HG02798 (cell line): ENCODE results near the gene FGF4.

Experiments
- ATAC-seq: cut with Tn5 transposase; IDR thresholded peaks from one replicate; pipeline ENCODE4 v1.9.1; 2021; ENCODE audit warnings: mild to moderate bottlenecking; ENCODE audit not compliant: unreplicated experiment, poor library complexity

FGF4 gene

DNA sequence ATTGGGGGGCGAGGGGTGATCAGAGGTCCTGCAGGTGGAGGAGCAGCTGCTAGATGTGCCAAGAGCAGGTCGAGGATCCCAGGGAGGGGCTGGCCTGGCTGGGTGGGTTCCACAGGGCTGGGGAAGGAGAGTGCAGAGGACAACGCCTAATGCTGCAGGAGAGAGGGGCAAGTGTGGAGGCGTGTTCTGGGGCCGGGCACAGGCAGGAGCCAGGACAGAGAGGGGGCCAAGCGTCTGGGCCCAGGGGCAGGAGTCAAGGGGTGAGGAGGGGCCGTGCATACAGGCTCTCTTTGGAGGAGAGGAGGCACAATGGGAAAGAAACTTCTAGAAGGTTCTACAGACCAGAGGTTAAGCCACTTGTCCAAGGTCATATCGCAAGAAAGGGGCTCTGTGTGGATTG, 44.6 kb downstream of the FGF4 start:
- ATAC-seq, result no peak

GRCh38 chr11:69729252-69729651, 45.9 kb downstream of the FGF4 start:
- ATAC-seq, result no peak

DNA sequence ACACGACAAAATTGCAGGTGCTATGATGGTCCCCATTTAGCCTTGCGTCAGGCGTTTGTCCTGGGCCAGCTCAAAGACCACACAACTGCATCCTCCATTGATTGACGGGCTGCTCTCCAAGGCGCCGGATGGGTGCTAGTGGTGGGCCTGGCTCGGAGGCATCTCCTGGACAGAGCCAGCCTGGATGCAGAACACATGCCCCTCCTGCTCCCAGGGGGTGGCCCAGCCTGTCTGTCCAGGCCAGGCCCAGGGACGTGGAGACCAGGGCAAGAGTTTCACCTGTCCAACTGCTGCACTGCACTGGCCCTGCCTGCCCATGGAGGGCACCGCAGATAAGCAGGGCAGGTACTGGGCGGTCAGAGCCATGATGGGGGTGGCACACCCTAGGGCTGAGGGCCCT, 47.9 kb downstream of the FGF4 start:
- ATAC-seq, result no peak

- ATAC-seq, result no peak
Observed at GRCh38 chr11:69726481-69726880, 48.7 kb downstream of the FGF4 start.

DNA sequence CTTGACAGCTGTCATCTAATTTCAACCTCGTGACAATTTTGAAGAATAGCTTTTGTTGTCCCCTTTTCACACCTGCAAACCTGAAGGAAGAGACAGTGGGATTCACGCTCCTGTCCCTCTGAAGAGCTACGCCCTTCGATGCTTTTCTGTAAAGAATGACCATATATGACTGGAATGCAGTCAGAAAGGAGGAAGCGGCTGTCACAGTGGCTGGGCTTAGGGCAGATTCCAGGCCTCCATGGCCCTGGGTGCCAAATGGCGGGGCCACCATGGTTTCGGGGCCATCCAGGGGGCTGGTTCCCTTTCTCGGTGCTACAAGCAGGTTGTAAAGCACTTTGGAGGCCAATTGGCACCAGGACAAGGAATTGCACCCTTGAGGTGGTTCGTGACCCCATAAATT, 49.1 kb downstream of the FGF4 start:
- ATAC-seq, result no peak

- no peak for ATAC-seq
Observed at GRCh38 chr11:69721745-69722144, 53.4 kb downstream of the FGF4 start.

DNA sequence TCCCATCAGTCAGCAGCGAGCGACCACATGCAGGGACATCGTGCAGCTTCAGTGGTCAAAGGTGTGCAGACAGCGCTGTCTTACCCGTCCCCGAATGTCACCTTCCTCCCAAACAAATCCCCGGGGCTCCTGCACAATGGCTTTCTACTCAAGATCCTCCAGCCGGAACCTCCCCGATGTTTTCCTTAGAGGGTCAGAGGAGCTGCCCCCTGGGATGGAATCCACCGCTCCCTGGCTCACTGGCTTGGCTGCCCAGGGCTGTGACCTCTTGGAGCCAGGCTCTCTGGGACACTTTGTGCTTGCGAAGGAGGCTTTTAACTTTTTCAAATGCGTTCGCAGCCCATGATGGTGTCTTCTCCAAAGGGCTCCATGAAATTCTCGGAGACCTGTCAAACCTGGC, 54.0 kb downstream of the FGF4 start:
- ATAC-seq, result no peak
